NCI-H460 (cell line): Measurements from ENCODE around the gene NSUN3. TPM values are rescaled to one million over a fixed set of nuclear protein-coding genes. Genes with fewer than 3 reads are reported as not detected.
"Not testable (repeated sequence)": the region's sequence is repeated elsewhere in the genome, so short reads cannot be mapped to it uniquely, and the experiment has no call there.

Source experiments
- DNase-seq: peaks from one replicate; pipeline ENCODE4 v3.0.0-alpha.2; 2016; ENCODE audit warnings: low read depth; ENCODE audit errors: extremely low read depth
- polyA plus RNA-seq: library from polyadenylated mRNA; depleted of rRNA; stranded (reverse); fragments of >200 nt; gene quantifications from 2 replicates; pipeline ENCODE4 v1.2.3, GENCODE V29; 2014; cell fraction: nucleus; rRNA removed
- total RNA-seq: library from RNA; depleted of rRNA; stranded (reverse); fragments of >200 nt; shearing (Covaris generic); gene quantifications from 2 replicates; pipeline ENCODE4 v1.2.3, GENCODE V29; 2014; rRNA removed

NSUN3 gene
- total RNA-seq, result 44.3 and 54.5 TPM in 2 replicates
- 13.8 and 20.8 TPM in 2 replicates for polyA plus RNA-seq

DNA sequence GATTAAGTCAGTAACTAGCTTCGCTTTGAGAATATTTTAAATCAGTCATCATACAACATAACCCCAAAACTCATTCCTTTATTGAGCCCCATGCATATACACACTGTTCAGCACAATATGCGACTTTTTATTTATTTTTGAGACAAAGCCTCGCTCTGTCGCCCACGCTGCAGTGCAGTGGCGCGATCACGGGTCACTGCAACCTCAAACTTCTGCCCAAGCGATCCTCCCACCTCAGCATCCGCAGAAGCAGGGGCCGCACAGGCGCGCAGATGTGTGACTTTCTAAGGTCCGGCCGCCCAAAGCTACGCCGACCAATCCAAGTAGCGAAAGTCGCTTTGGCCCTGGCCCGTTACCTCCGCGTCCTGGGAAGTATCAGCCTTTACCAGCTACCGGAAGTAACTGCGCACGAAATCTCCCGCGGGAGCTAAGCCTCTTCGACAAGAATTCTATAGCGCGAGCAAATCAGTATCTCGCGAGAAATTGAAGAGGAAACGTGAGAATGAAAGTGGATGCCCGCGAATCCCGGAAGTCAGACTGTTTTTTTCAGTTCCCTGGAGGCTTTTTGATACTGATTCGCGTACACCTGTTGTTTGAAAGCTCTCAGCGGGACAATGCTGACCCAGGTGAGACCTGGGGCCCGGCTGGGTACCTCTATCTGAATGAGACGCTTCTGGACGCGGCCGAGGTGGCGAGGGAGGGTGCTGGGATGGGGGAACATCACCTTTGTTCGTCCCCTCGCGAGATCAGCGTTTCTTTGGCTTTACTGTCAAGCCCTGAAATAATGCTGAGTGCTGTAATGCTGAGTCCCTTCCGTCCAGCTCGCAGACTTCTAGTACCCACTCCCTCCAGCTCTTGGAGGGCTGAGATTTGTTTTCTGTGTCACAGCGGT is at the start of gene NSUN3, which contains the start of gene DHFR2:
Gene NSUN3, plus strand, starts transcription at position 549 of the 892 bp plus-strand sequence. Its CDS starts 66 bp downstream, at position 615.
Gene DHFR2, minus strand, starts transcription at position 404 of the 892 bp plus-strand sequence. CDS start 1,405 bp downstream, outside the sequence.
- peak; percentile 94 for DNase-seq

GRCh38 chr3:94015025-94015424 is 47.8 kb upstream of the NSUN3 start:
- no peak for DNase-seq

GRCh38 chr3:94019659-94020058 is 43.2 kb upstream of the NSUN3 start:
- no peak for DNase-seq

GRCh38 chr3:94020293-94020692 is 42.6 kb upstream of the NSUN3 start:
- no peak for DNase-seq

- no peak for DNase-seq
These were observed 38.5 kb upstream of the NSUN3 start for GRCh38 chr3:94024385-94024784.

- no peak for DNase-seq
These were observed 36.2 kb upstream of the NSUN3 start for GRCh38 chr3:94026623-94027022.

- DNase-seq, result no peak
These were observed 34.6 kb upstream of the NSUN3 start, which contains the start of gene STX19 for GRCh38 chr3:94028093-94028837. TSS of gene STX19 (minus strand) at chr3:94028597. CDS start at chr3:94015269, 13,328 bp downstream.

GRCh38 chr3:94036909-94037507 is 25.9 kb upstream of the NSUN3 start:
- peak; percentile 41 for DNase-seq

DNA sequence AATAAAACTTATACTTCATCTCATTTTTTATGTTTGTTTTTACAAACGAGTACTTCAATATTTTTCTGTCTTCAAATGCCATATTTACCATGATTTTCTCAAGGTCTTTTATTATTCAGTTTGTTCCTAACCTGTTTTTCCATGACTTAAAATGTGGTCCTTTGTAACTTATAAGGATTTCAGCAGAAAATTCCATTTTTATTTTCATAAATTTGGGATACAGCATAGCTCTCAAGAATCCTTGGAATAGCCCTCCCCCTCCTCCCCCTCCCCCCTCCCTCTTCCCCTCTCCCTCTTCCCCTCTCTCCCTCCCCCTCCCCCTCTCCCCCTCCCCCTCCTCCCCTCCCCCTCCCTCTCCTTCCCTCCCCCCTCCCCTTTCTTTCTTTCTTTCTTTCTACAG is 19.6 kb upstream of the NSUN3 start:
- DNase-seq, result no peak

DNA sequence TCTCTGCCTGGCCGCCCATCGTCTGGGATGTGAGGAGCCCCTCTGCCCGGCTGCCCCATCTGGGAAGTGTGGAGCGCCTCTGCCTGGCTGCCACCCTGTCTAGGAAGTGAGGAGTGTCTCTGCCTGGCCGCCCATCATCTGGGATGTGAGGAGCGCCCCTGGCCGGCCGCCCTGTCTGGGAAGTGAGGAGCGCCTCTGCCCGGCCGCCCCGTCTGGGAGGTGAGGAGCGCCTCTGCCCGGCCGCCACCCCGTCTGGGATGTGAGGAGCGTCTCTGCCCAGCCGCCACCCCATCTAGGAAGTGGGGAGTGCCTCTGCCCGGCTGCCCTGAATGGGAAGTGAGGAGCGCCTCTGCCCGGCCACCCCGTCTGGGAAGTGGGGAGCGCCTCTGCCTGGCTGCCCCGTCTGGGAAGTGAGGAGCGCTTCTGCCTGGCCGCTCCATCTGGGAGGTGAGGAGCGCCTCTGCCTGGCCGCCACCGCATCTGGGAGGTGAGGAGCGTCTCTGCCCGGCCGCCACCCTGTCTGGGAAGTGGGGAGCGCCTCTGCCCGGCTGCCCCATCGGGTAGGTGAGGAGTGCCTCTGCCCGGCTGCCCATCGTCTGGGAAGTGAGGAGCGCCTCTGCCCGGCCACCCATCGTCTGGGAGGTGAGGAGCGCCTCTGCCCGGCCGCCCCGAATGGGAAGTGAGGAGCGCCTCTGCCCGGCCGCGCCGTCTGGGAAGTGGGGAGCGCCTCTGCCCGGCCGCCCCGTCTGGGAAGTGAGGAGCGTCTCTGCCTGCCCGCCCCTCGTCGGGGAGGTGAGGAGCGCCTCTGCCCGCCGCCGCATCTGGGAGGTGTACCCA is 18.5 kb upstream of the NSUN3 start:
- DNase-seq, result not testable (repeated sequence)

DNA sequence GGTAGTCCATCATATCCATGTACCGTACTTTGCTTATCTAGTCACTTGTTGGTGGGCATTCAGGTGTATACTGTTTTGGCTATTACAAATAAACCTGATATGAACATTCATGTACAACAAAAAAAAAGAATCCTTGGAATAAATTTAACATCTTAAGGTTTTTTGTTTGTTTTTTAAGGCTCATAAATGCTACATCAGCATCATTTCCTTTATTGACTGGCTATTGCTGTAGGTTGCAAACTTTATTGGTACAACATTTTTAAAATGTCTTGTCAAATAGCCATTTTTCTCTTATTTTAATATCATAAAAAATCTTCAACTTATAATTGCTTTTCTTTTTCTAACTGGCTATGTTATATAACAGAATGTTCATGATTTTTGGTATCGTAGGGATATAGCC is 16.3 kb upstream of the NSUN3 start:
- no peak for DNase-seq

GRCh38 chr3:94049267-94049666 is 13.6 kb upstream of the NSUN3 start:
- DNase-seq, result no peak

DNA sequence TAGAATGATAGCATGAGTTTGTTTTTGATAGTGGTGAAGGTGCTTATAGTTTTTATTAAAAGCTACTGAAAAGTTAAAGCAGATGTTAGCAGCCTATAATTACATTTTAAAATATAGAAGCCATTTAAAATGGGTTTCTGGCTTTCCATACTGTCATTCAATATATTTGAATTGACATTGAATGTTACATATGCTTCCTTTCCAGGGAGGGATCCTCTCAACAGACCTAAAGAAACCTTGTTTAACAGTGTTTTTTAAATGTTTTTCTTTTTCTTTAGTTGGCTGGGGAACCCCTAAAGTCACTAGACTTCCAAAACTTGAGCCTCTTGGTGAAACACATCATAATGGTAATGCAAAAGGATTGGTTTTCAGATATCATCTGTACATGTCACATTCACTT is 12.3 kb upstream of the NSUN3 start:
- no peak for DNase-seq

DNA sequence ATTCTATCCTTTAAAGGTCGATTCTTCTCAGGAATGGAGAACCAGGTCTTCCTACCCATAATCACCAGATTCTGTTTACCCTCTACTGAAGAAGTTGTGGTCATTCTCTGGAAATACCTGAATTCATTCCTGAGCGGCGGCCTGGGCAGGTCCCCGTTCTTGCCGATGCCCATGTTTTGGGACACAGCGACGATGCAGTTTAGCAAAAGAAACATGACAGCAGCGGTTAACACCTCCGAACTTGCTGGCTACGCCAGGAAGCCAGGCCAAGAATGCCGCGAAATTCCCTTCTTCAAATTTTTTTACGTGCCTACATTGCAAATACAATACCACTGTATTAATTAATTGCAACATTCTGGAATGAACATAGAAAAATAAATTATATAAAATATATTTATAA is 1.6 kb upstream of the NSUN3 start:
- DNase-seq, result no peak

GRCh38 chr3:94063496-94064119 is 747 bp downstream of the NSUN3 start:
- DNase-seq, result no peak

GRCh38 chr3:94064243-94064860 is 1.5 kb downstream of the NSUN3 start:
- DNase-seq, result peak; percentile 38

GRCh38 chr3:94065122-94065521 is 2.3 kb downstream of the NSUN3 start:
- DNase-seq, result no peak

GRCh38 chr3:94065819-94066480 is 3.1 kb downstream of the NSUN3 start:
- DNase-seq, result no peak
